HepG2 (cell line): ENCODE measurements around the gene CD209. TPM values are rescaled to one million over a fixed set of nuclear protein-coding genes. Genes with fewer than 3 reads are reported as not detected.

ENCODE experiments used
- ATAC-seq: fragments of 200-7000 bp; cut with Tn5 transposase; 3 replicates; pipeline ENCODE4 v1.9.1; 2020; ENCODE audit warnings: mild to moderate bottlenecking, moderate library complexity
- BruUV-seq: library from RNA; stranded (reverse); fragments of 400-500 nt; replicated peaks from 2 replicates; lab custom pipeline; 2021; lab: Mats Ljungman, UMichigan
- CTCF ChIA-PET: fragments of 300-600 bp; formaldehyde crosslinking; extraction: SDS; loops from one replicate; lab custom pipeline; 2021; ENCODE audit warnings: low total read pairs, inconsistent platforms, low intra/inter-chr PET ratio; lab: Yijun Ruan, JAX
- POLR2A ChIA-PET: fragments of 350-600 bp; sonication (Branson Sonifier 250); formaldehyde crosslinking; loops from one replicate; lab custom pipeline; 2020; ENCODE audit warnings: antibody characterized with exemption, inconsistent platforms; lab: Yijun Ruan, JAX
- DNase-seq: peaks from one replicate; pipeline ENCODE4 v3.0.0-alpha.2; 2015; ENCODE audit warnings: low spot score
- FAIRE-seq: peaks from 3 replicates; lab custom pipeline; 2011; peaks lifted over from hg19 to GRCh38; lab: Jason Lieb, UNC
- H2AFZ ChIP-seq: one replicate; pipeline ENCODE4 v1.6.1; 2011; ENCODE audit warnings: low read length, inconsistent platforms
- H3K27ac ChIP-seq: fragments of 300-600 bp; 3 replicates; pipeline ENCODE4 v1.8.0; 2011; ENCODE audit warnings: mixed run types, mild to moderate bottlenecking, mixed read lengths, low read length, inconsistent platforms; ENCODE audit not compliant: insufficient read depth; ENCODE audit errors: extremely low read length
- H3K27me3 ChIP-seq, 2 experiments: fragments of 200-600 bp in 1 of 2; 2 replicates in 1 of 2; 3 replicates in 1 of 2; pipeline versions ENCODE4 v1.6.0 to v1.8.0; 2011; ENCODE audit warnings: low read length in 2 of 2, mild to moderate bottlenecking in 2 of 2, moderate library complexity in 2 of 2, inconsistent platforms in 1 of 2; ENCODE audit not compliant: insufficient read depth in 2 of 2, control insufficient read depth in 1 of 2
- H3K36me3 ChIP-seq, 2 experiments: fragments of 200-600 bp in 1 of 2; replicated peaks in 1 of 2; 2 replicates in 1 of 2; 3 replicates in 1 of 2; pipeline versions ENCODE4 v1.5.1 to v1.8.0; 2011; ENCODE audit warnings: low read length in 2 of 2, inconsistent platforms in 1 of 2; ENCODE audit not compliant: insufficient read depth in 2 of 2, control insufficient read depth in 1 of 2
- H3K4me1 ChIP-seq: 2 replicates; pipeline ENCODE4 v1.5.1; 2012; ENCODE audit warnings: low read length, inconsistent platforms; ENCODE audit not compliant: insufficient read depth
- H3K4me2 ChIP-seq: 2 replicates; pipeline ENCODE4 v1.6.0; 2011; ENCODE audit warnings: low read depth, low read length, inconsistent platforms
- H3K4me3 ChIP-seq, 3 experiments: fragments of 200-600 bp in 1 of 3; sonication (generic), shearing (Covaris generic) in 1 of 3; replicated peaks in 1 of 3; 2 replicates each; pipeline ENCODE4 v1.5.1; 2011 to 2016; ENCODE audit warnings: low read length in 3 of 3, inconsistent platforms in 2 of 3, low read depth in 2 of 3, mild to moderate bottlenecking in 2 of 3, control low read depth in 1 of 3, mixed read lengths in 1 of 3; ENCODE audit not compliant: insufficient read depth in 1 of 3
- H3K79me2 ChIP-seq: one replicate; pipeline ENCODE4 v1.6.1; 2011; ENCODE audit warnings: low read length, inconsistent platforms; ENCODE audit not compliant: insufficient read depth
- H3K9ac ChIP-seq: 2 replicates; pipeline ENCODE4 v1.6.0; 2011; ENCODE audit warnings: mild to moderate bottlenecking, low read depth, low read length, inconsistent platforms; ENCODE audit not compliant: insufficient read depth
- H3K9me3 ChIP-seq: 2 replicates; pipeline ENCODE4 v1.5.1; 2012; ENCODE audit warnings: mild to moderate bottlenecking, low read length
- H4K20me1 ChIP-seq: 2 replicates; pipeline ENCODE4 v1.6.0; 2011; ENCODE audit warnings: inconsistent platforms, mild to moderate bottlenecking, low read length, moderate library complexity; ENCODE audit not compliant: insufficient read depth
- CREB1 ChIP-seq, 2 experiments: fragments of 450-650 bp in 1 of 2; IDR thresholded peaks; 2 replicates each; pipeline ENCODE4 v1.6.1; 2016 to 2017; ENCODE audit warnings: control low read depth in 1 of 2, mild to moderate bottlenecking in 1 of 2, missing compliant biosample characterization in 1 of 2, missing genetic modification characterization in 1 of 2
- LRRFIP1 ChIP-seq: sonication (generic); formaldehyde crosslinking; conservative IDR thresholded peaks from 2 replicates; pipeline ENCODE4 v1.4.0; 2020; ENCODE audit warnings: missing genetic modification reagents
- WGBS: methylation state at CpG from one replicate; pipeline ENCODE4 v1.1.6; 2017; ENCODE audit warnings: low lambda C conversion rate; 5-methylcytosine and 5-hydroxymethylcytosine counted together
- in situ Hi-C: cut with HindIII; loops from 2 replicates; pipeline ENCODE4 v1.10.0; 2017; ENCODE audit warnings: low pct_unique_long_range_greater_than_20kb; ENCODE audit not compliant: extremely low pct_ligation_motif_present
- intact Hi-C: fragments of 100-400 bp; cut with micrococcal nuclease; formaldehyde crosslinking; loops from one replicate; pipeline ENCODE4 v1.10.0; 2022; ENCODE audit not compliant: unreplicated experiment
- polyA plus RNA-seq, 8 experiments: library from polyadenylated mRNA; depleted of rRNA in 3 of 8; stranded (reverse) in 7 of 8; unstranded in 1 of 8; fragments of >200 nt; fragmentation: Illumina TruSeq in 4 of 8; extraction: Trizol in 4 of 8; gene quantifications; 2 replicates each; pipeline versions ENCODE4 v1.2.1 to v1.2.3, GENCODE V29; 2011 to 2016; ENCODE audit warnings: low read depth in 4 of 8, missing spikeins in 1 of 8, mixed read lengths in 1 of 8; ENCODE audit not compliant: insufficient read depth in 1 of 8
- total RNA-seq, 5 experiments: library from RNA; depleted of rRNA; stranded (reverse); fragments of >200 nt; fragmentation: Illumina TruSeq; extraction: Trizol; gene quantifications; 2 replicates each; pipeline ENCODE4 v1.2.3, GENCODE V29; 2016; ENCODE audit warnings: low read depth in 1 of 5

The CD209 gene
- total and polyA plus RNA-seq, 2 of the 13 experiments (the other 11 are each of a cell fraction or from before 2014, with no cell fraction given), result not detected

DNA sequence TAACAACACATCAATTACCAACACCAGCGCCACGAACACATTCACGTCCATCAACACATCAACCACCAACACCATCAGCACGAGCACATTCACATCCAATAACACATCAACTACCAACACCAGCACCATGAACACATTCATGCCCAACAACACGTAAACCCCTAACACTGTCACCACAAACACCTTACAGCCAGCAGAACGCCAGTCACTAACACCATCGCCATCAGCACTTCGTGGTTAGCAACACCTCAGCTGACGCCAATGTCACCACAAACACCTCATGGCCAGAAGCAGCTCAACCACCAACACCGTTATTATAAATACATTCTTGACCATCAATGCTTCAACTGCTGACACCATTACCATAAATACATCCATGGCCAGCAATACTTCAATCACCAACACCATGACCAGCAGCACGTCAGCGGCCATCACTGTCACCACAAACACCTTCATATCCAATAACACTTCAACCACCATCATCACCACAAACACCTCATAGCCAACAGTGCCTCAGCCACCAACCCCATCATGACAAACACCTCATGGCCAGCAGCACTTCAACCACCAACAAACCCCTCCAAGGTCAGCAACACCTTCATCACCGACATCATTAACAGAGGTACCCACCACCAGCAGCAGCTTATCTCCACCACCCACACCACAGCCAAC is 54.8 kb downstream of the CD209 start:
- intact Hi-C loops, result no loop called here
- no peak for FAIRE-seq

More for the DNA sequence above, 54.8 kb downstream of the CD209 start:
- Histone ChIP-seq H3K9me3 (no peaks in the 10 kb centered on the region), H3K36me3 (no peaks in the 10 kb centered on the region), H3K9ac (no peak overlapping the region), H3K4me3 (no peak overlapping the region), H3K27ac (no peak overlapping the region), H3K79me2 (no peaks in the 10 kb centered on the region), H3K4me1 (no peaks in the 10 kb centered on the region), H4K20me1 (no peaks in the 10 kb centered on the region), H3K27me3 (peaks cover 1 to 15% of the 10 kb centered on the region in 2 experiments), H3K4me2 (no peak overlapping the region), H2AFZ (no peak overlapping the region)
- 53% methylated on average over 13 of the region's 13 CpGs for WGBS
- ATAC-seq (no peak), DNase-seq (no peak)
- CTCF ChIA-PET, result no interaction called here
- POLR2A ChIA-PET, result no interaction called here
- no peak for TF ChIP-seq LRRFIP1 (CRISPR knock-in tag)
- peak; percentile 12; the same call in 1 of the 2 replicates for TF ChIP-seq CREB1 (IDR thresholded peaks at IDR 0.05)
- TF ChIP-seq CREB1 (CRISPR knock-in tag; IDR thresholded peaks at IDR 0.05), result no peak
- in situ Hi-C loops, result no loop called here
- no TSS peak for BruUV-seq
